Measurements from ENCODE around the gene STX10.

The STX10 gene

GRCh38 chr19:13138916-13139198 lies 11.3 kb downstream of the STX10 start:
- DNase-seq = no peak

GRCh38 chr19:13138171-13138915 lies 11.8 kb downstream of the STX10 start:
- no peak for DNase-seq

GRCh38 chr19:13137290-13137794 lies 12.8 kb downstream of the STX10 start:
- DNase-seq = no peak

- no peak for DNase-seq
These were observed 14.8 kb downstream of the STX10 start for GRCh38 chr19:13135068-13136062.

DNA sequence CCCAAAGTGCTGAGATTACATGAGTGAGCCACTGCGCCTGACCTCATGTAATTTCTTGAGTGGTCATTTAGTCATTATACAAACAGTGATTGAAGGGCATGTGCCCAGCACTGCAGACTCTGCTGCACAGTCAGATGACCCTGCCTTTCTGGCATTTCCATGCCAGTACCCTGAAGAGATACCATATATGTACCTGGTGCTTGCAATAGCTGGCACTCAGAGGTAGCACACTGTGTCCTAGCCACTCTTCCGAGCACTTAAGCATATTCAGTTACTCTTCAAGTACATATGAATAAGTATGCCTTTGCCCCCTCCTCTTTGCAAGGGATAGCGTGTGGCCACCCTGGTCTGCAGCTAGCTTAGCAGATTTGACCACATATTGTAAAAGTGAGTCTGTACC lies 15.5 kb downstream of the STX10 start:
- no peak for DNase-seq

GRCh38 chr19:13133241-13133870 lies 16.8 kb downstream of the STX10 start:
- DNase-seq = no peak

DNA sequence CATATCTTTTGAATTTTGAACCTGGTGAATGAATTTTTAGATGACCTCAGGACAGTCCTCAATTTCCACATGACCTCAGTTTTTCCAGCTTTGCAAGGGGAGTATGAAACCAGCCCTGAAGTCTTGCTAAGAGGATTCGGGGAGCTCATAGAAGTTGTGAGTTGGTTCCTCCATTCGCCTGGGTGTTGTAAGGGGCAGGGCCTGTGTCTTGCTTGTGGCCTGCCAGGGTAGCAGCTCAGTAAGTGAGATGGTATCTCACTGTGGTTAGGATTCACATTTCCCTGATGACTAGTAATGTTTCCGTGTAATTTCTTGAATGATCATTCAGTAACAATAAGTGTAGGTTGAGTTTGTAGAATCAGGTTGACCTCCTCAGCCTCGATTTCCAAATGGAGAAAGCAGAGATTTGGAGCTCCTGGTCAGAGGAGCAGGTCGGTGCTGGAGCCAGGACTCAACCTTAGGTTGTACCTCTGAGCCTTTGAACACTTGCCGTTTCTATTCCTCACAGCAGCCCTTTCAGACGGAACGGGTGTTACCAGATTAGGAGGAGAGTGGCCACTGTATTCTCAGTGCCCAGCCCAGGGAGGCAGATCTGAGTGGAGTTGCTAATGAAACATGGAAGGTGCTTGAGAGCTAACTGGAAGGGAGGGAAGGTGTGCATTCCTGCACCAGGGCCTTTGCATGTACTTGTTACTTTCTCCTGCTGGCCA lies 17.5 kb downstream of the STX10 start:
- peak; percentile 22 to 65 for DNase-seq

- no peak for DNase-seq
These were observed 19.2 kb downstream of the STX10 start for GRCh38 chr19:13130886-13131490.

DNA sequence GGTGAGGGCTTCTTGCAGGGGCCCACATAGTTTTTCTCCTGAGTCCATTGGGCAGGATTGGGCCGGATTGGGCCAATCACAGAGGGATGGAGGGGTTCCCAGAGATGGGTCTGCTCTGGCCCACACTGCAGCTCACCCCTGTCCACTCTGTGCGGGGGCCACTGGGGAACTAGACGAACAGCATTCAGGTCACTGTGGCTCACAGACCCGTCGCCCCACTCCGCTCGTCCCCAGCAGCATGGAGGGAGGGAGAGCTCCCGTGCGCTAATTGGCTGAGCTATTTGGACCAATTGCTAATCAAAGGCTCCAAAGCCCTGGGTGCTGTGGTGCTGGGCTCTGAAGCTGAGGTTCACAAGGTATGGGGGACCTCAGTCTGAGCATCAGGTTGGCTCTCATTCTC lies 20.8 kb downstream of the STX10 start:
- no peak for DNase-seq

GRCh38 chr19:13128583-13128982 lies 21.6 kb downstream of the STX10 start:
- no peak for DNase-seq

DNA sequence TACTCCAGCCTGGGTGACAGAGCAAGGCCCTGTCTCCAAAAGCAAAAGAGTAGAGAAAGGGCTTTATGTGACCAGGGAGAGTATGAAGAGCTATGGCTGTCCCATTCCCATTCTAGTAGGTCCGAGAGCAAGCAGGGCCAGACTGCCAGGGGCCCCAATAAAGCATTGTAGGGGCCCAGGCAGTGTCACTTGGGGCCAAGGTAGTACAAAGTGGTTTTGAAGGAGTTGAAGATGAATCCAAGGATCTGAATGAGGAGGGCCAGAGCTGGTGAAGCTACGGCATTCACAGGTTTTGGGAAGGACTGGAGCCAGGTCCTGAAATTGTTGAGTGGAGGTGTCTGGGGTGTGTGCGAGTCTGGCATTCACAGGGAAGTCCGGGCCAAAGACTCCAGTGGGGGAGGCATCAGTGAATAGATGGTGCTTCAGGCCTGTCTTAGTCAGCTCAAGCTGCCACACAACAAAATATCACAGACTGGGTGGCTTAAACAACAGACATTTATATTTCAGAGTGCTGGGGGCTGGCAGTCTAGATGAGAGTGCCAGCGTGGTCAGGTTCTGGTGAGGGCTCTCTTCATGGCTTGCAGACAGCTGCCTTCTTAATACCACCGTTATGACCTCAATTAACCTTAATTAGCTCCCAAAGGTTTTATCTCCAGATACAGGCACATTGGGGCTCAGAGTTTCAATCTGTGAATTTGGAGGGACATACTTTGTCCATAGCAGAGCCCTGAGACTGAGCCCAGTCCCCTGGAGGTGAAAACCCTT lies 22.2 kb downstream of the STX10 start:
- no peak for DNase-seq

DNA sequence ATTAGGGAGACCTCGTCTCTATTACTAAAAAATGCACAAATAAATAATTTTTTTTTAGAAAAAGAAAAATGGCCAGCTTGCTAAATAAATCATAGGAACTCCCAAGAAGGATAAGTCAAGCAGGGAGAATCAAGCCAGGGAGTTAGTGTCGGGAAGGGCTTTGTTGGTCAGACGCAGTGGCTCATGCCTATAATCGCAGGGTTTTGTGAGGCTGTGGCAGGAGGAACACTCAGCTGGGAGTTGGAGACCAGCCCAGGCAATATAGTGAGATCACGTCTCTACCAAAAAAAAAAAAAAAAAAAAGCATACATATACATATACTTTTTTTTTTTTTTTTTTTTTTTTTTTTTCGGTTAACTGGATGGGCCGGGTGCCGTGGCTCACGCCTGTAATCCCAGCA lies 23.1 kb downstream of the STX10 start:
- DNase-seq = no peak

GRCh38 chr19:13122980-13123957 lies 26.9 kb downstream of the STX10 start:
- no peak for DNase-seq

DNA sequence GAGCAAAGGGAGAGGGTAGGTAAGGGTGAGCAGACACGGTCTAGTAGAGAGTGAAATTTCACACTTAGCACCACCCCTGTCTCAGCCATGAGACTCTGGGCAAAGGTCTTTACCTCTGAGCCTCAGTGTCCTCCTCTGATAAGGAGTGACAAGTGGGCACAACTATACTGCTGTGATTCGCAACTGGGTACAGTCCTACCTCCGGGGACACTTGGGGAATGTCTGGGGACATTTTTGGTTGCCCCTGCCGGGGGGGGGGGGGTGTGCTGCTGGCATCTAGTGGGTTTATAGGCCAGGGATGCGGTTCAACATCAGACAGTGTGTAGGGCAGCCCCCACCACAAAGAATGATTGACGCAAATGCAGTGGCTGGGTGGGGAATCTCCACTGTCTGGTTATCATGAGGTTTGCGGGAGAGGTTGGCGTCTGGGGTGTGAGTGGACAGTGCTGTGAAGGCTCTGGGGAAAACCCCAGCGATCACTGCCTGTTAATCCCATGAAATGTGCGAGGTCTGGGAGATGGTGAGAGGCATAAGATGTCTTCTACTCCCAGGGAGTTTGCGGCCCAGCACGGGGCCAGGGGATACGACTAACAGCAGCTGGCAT lies 27.8 kb downstream of the STX10 start:
- DNase-seq = peak in 1 of 2 donors; percentile 31

DNA sequence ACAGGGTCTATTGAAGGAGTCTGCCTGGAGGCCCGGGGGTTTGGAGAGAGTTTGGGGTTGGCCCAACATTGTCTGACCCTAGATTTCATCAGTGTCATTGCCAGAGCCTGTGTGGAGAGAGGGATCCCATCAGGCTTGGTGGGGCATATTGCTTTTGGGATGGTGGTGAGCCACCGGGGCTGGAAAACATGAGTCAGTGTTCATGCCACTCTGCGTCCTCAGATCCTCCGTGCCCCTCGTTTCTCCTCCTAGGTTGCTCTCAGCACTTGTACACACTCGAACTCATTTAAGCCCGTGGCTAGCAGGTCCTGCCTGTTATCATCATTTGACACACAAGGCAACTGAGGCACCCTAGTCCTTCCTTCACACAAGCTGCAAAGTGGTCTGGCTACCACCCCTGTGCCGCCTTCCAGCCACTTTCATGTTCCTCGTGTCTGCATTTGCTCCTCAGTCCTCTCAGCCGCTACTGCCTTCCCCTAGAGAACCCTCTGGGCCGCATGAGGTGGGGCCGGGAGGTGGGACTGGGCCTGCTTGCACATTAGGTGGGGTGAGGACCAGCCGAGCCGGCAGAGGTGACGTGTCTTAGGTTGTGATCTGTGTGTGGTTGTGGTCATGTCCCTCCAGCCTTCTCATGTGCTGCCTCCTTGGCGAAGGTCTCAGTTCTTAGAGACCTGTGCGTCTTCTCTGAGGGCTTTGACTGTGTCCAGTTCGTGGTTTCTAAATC lies 28.5 kb downstream of the STX10 start:
- DNase-seq = peak; percentile 18

DNA sequence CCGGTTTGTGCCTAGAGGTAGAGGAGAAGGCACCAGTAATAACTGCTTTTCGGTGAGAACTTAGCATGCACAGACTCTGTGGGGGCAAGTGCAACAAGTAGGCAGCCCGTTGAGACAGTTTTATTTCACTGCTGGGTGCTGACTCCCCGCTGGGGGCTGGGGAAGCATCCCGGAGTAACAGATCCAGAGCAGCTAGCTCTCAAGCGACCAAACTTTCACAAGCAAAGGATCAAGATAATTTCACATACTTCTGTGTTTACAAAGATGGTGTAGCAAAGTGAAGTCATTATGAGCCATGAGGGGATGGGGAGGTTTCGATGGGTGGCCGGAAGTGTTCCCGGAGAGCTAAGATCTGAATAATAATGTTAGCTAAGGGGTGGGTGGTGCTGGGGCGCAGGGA lies 29.4 kb downstream of the STX10 start:
- DNase-seq = no peak

GRCh38 chr19:13120031-13120430 lies 30.1 kb downstream of the STX10 start:
- no peak for DNase-seq

- no peak for DNase-seq
These were observed 30.5 kb downstream of the STX10 start for GRCh38 chr19:13119627-13120026.
